Neural cell (in vitro differentiated cells): Measurements from ENCODE around the gene ANKFN1.

Experiments
- EZH2 ChIP-seq: fragments of 200-600, 300-800 bp; shearing (Covaris generic), sonication (generic); IDR thresholded peaks from 2 replicates; pipeline ENCODE4 v1.6.1; 2014; ENCODE audit warnings: antibody characterized with exemption, low read length, borderline replicate concordance, mild to moderate bottlenecking; ENCODE audit not compliant: insufficient read depth, poor library complexity, severe bottlenecking
- TAF1 ChIP-seq: IDR thresholded peaks from 2 replicates; pipeline ENCODE4 v1.6.1; 2012; ENCODE audit warnings: low read depth
- TF ChIP-seq, protein P1 (sequence below): fragments of 450-650 bp; IDR thresholded peaks from 2 replicates; pipeline ENCODE4 v1.5.1; 2014; ENCODE audit warnings: antibody characterized with exemption, mild to moderate bottlenecking, moderate library complexity; ENCODE audit not compliant: poor library complexity, severe bottlenecking

DNA sequence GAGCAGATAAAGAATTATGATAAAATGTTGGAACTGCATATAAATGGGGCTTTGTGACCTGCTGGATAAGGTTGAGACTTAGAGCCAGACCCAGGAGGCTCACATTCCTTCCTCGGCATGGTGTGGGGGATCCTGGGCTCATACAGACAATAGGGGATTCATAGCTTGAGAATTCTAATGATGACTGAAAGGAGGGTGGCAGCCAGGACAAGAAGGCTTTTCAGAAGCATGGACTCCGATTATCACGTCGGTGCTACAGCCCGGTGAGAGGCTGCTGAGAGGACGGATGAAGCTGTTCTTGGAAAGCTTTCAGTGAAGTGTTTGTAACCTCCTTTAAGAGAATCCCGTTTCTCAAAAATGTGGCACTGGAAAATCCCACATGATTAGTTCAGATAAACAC is 167.2 kb downstream of the ANKFN1 start:
- TF ChIP-seq EZH2 (no peak), TAF1 (no peak)
- TF ChIP-seq, protein P1, sequence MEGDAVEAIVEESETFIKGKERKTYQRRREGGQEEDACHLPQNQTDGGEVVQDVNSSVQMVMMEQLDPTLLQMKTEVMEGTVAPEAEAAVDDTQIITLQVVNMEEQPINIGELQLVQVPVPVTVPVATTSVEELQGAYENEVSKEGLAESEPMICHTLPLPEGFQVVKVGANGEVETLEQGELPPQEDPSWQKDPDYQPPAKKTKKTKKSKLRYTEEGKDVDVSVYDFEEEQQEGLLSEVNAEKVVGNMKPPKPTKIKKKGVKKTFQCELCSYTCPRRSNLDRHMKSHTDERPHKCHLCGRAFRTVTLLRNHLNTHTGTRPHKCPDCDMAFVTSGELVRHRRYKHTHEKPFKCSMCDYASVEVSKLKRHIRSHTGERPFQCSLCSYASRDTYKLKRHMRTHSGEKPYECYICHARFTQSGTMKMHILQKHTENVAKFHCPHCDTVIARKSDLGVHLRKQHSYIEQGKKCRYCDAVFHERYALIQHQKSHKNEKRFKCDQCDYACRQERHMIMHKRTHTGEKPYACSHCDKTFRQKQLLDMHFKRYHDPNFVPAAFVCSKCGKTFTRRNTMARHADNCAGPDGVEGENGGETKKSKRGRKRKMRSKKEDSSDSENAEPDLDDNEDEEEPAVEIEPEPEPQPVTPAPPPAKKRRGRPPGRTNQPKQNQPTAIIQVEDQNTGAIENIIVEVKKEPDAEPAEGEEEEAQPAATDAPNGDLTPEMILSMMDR: no peak
